CD4-positive, alpha-beta T cell treated with Interleukin-6 for 4 hours (primary cell): Measurements from ENCODE around the gene SAPCD2.
A peak's percentile ranks its signal among the peaks of the same experiment; 100 is the strongest.
"Not testable (repeated sequence)": the region's sequence is repeated elsewhere in the genome, so short reads cannot be mapped to it uniquely, and the experiment has no call there.

Source experiments
- DNase-seq: peaks from one replicate; pipeline ENCODE4 v3.0.0-alpha.2; 2020; ENCODE audit warnings: mixed read lengths

SAPCD2 gene

DNA sequence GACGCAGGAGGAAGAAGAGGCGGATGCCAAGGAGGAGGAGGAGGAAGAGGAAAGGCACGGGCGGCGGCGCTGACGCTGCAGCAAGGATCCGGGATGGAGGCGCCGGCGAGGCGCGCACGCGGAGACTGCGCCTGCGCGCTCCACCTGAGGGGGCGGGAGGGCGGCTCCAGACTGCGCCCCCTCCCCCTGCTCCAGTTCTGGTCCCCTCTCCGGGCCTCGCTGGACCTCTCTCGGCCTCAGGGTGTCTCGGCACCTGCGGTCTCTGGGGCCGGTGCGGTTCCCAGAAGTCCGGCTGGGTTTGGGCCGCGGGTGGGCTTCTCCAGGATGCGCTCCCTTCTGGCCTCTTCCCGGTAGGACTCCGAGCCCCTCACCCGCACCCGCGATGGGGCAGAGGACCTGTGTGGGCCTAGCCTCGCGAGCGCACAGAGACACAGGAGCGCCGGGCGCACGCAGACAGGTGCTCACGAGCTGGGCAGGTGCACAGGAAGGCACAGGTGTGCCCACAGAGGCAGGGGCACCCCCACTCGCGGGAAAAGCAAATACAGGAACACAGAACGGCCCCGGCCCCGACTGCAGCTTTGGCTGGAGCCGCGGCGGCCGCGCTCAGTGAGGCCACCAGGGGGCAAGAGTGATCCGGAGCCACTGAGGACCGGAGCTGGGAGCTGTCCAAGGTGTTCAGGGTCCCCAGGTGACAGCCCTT is 24.1 kb downstream of the SAPCD2 start, which contains the start of gene NPDC1:
TSS of gene NPDC1 (minus strand) at position 90 of the 700 bp plus-strand sequence. CDS start 188 bp downstream, outside the sequence.
- DNase-seq: peak; percentile 84

DNA sequence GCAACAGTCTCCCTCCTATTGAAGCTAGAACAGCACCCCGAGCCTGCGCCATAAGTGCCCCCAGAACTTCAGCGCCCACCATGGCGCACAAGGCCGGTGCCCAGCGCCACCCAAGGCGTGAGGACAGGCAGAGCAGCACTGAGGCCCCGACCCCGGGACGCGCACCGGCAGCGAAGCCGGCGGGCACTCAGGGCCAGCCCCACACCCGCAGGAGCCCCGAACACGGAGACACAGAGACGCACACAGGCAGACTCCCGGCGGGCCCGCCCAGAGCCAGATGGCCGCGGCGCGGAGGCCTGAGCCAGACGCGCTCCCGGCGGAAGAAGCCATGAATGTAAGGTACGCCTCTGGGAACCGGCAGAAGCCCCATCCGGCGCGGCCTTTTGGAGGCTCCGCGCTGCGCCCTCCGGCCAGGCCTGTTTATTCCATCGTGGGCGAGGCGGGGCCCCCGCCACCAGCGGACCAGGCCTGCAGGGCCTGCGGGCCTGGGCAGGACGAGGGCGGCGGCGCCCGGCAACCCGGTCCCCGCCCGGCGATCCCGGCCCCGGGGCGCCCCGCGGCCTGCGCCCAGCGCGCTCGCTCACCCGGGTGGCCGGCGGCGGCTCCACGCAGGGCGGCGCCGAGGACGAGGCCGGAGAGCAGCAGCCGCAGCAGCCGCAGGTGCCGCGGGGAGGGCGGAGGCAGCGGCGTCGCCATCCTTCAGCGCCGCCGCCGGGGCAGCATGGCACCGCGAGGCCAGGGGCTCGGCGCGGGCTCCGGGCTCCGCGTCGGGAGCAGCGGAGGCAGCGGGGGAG is 24.9 kb downstream of the SAPCD2 start:
- DNase-seq: no peak

DNA sequence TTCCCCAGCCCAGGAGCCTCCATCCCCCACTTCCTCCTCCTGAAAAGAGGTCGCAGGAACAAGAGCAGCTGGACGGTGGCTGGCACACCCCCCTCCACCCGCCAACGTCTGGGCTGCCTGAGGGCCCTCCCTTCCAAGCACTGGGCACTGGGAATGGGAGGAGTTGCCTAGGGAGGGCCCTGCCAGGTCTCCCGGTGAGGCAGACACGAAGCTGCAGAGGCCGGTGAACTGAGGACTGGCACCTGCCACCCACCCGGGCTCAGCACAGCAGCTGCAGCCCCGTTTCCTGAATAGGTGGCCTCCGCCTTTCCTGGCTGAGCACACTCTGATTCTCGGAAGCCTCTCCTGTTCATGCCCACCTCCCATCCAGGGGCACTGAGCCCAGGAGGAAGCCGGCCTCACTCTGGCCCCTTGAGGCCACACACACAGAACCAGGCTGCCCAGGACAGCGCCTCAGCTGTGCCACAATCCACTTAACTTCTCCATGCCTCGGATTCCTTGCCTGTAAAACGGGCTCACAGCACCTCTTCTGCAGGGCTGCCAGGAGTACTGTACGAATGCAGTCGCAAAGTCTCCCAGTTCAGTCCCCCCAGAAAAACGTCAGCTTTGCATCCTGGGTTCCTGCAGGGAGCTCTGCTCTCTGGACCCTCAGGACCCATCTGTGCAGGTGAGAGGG is 25.7 kb downstream of the SAPCD2 start:
- no peak for DNase-seq

DNA sequence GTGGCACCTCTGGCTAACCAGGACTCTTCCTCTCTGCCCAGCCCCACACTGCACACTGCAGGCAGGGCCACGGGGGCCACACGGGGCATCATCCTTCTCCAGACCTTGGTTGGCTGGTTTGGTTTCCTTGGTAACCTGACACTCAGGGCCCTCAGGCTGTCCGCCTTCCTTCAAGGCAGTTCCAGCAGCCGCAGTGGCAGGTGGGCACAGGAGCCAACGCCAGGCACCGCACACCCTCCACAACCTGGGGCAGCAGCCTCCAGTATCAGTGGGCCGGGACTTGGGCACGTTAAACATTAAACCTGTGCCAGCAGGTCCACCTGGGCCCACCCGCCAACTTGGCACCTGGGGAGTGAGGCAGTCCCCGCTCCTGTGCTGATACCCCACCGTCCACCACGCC is 26.3 kb downstream of the SAPCD2 start:
- no peak for DNase-seq

DNA sequence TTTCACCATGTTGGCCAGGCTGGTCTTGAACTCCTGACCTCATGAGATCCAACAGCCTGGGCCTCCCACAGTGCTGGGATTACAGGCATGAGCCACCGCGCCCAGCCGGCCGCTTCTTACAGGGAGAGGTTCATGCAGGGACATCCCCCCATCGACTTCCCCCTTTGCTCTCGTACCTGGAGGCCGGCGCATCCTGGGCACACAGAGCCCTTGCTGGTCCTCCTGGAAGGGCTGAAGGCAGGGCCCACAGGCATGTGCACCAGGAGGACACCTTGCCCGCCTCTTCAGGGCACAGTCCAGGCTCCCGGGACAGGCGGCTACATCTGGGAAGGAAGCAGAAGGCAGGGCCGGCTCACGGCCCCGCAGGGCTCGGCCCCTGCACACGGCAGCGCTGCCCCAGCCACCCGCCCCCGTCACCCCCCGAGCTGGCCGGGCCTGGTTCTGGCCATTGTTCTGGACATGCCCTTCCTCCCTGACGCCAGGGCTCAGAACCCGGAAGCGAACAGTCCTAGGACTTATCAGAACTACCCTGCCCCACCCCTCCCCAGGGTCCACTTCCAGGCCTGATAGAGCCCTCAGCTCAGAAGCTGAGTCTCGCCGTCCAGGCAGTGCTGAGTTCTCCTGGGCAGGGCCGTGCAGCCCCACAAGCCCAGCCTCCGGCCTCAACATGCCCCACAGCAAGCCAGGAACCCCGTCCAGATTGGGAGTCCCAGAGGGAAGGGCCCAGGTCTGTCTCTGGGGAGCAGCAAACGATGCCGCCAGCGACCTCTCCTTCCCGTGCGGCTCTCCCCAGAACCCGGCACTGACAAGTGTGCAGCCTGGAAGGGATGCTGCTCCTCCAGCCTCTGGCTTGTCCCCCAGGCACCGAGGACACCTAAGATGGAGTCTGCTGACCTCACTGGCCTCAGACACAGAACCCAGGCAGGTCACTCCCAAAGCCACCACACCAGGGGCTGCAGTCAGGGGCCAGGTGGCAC is 27.3 kb downstream of the SAPCD2 start:
- no peak for DNase-seq

DNA sequence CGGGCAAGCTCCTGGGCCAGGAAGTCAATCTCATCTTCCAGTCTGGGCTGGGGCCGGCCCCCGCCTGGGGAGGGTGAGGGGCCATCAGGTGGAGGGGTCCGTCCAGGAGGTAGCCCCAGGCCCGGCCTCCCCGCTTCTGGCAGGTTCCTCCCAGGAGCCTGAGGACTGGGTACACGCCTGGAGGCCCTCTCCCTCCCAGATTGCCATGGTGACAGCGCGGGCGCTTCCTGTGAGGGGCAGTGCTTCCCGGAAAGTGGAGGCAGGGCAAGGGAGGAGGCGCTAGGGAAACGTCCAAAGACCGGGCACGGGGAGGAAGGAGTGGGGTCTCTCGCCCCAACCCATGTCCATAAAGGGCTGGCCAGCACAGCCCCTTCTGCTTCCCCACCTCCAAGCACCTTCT is 29.2 kb downstream of the SAPCD2 start:
- DNase-seq: no peak

DNA sequence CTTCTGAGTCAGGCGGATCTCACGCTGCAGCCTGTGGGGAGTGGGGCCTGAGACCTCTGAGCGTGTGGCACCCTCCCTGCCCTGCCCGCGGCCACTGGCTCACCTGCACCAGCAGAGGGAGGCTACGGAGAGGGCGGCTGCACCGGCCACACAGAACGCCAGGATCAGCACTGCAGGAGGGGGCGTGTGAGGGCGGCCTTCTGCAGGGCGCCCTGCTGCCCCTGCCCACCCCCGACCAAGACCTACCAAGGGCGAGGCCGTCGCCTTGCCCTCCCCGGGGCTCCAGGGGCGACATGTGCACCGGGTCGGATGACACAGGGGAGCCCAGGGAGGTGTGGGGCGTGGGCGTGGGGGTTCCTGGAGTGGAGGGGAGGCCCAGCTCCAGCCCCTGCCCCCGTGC is 29.8 kb downstream of the SAPCD2 start:
- no peak for DNase-seq

DNA sequence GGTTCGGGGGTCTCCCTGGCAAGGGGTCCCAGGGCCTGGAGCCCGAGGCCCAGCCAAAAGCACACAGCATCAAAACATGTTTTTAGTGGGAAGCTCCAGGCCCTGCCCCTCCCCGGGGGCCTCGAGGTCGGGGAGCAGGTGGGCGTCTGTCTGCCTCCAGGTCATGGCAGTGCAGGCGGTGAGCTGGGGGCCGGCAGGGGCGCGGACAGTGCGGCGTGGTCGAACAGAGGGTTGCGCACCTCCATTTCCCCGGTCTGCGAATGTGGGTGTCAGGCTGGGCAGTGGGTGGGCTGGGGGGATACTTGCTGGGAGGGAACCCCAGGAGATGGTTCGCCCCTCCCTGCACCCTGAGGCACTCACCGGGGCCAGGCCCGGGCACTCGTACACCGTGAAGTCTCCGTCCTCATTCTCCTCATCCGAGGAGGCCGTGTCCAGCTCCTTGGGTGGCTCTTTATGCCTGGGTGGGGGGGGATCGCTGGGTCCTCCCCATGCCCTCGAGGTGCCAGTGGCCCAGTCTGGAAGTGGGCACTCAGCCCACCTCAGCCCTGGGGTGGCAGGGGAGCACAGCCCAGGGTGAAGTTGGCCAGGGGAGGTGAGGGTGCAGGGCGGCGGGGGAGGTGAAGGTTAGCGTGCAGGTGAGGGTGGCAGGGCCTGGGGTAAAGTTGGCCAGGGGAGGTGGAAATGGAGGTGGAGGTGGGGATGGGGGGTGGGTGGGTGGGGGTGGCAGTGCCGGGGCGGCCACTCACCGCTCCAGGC is 30.6 kb downstream of the SAPCD2 start:
- no peak for DNase-seq

DNA sequence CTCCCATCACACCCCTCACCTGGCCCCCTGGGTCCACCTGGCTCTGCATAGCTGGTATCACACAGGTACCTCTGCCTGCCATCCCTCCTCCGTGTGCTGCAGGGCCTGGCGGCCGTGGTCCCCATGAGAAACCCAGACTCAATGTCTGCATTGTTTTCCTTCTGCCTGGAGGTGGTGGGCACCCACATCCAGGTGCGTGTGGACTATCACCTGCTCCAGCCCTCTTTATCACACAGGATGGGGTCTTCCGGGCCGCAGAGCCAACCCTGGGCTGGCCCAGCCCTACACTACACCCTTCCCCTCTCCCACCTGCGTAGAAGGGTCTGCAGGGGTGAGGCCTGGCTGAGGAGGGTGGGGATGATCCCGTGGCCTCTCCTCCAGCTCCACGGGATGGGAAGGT is 31.4 kb downstream of the SAPCD2 start:
- no peak for DNase-seq

DNA sequence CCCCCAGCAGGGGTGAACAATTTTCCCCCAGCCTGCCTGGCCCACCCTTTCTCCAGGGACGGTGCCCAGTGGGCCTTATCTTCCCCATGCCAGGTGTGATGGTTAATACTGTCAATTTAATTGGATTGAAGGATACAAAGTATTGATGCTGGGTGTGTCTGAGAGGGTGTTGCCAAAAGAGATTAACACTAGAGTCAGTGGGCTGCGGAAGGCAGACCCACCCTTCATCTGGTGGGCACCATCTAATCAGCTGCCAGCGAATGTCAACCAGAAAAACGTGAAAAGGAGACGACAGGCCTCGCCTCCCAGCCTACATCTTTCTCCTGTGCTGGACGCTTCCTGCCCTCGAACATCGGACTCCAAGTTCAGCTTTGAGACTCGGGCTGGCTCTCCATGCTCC is 32.9 kb downstream of the SAPCD2 start:
- no peak for DNase-seq

DNA sequence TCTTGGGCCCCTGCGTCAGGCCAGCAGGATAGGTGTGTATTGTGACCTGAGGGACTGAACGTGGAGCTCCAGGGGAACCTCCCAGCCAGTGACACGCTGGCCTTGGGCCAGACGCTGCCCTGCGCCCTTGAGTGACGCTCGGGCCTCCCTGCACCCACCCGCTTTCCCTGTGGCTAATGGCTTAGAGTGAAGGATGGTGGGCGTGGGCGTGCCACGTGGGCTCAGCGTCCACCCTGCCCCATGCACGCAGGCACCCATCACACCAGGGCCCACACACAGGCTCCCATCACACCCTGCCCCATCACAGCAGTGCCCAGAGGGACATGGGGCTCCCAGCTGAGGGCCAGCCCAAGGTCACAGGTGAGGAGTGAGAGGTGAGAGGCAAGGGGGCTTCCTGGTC is 33.3 kb downstream of the SAPCD2 start:
- DNase-seq: no peak

DNA sequence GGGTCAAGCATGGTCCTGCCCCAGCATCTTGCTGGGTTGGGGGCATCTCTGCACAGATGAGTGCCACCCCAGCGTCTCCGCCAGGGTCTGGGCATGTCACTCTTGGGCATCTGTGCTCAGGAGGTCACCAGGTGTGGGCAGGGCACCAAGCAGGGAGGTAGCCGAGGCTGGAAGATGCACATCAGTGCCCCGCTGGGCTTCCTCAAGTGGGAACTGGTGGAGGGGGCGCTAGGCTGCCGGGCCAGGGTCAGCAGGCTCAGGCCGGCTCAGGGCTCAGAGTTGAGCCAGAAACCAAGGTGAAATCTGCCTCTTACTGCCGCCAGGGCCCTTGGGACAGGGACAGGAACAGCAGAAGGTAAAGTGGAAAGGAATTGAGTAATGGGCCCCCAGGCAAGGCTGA is 34.4 kb downstream of the SAPCD2 start:
- no peak for DNase-seq

DNA sequence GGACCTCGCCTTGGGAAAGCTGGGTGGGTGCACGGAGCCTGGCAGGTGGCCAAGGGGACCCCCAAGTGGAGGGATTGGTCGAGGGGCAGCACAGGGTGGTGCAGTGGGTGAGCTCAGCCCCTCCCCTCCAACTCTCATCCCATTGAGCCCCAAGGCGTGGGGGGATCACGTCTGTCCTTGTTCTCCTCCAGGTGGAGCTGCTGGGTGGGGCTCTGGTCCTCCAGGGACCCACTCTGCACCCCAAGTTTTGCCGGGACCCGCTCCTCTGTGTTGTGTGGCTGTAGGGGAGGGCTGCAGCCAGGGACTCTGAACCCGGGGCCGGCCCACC is 34.9 kb downstream of the SAPCD2 start:
- no peak for DNase-seq

DNA sequence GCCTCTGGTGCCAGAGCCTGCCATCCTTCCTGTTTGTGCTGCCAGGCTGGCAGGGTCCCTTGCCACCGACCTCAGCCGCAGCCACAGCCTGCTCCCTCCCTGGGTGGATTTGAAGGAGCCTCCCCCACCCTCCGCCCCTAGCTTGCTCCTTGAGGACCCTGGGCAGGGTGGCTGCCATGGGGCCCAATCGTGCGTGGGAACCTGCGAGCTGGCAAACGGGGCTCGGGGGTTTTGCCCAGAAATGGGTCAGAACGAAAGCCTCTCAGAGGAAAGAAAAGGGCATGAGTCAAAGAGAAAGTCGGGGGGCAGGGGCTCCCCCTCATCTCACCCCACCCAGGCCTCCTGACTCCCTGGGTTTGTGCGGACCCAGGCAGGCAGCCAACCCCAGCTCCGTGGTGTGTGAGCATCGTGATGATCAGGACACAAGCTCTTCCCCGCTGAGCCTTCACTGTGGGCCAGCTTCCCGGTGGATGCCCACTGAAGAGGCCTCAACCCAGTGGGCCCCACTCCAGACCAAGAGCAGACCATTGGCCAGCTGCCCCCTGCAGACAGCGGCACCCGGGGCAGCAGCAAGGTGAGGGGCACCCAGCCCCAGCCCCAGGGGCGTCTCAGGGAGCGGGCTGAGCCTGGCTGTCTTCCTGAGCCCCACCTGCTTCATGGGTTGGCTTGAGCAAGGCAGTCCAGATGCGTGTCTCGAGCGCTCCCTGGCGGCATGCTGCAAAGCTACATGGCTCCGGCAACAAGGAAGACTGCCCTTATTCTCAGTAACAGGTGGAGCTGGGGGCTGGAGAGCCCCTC is 35.4 kb downstream of the SAPCD2 start:
- DNase-seq: peak; percentile 92

DNA sequence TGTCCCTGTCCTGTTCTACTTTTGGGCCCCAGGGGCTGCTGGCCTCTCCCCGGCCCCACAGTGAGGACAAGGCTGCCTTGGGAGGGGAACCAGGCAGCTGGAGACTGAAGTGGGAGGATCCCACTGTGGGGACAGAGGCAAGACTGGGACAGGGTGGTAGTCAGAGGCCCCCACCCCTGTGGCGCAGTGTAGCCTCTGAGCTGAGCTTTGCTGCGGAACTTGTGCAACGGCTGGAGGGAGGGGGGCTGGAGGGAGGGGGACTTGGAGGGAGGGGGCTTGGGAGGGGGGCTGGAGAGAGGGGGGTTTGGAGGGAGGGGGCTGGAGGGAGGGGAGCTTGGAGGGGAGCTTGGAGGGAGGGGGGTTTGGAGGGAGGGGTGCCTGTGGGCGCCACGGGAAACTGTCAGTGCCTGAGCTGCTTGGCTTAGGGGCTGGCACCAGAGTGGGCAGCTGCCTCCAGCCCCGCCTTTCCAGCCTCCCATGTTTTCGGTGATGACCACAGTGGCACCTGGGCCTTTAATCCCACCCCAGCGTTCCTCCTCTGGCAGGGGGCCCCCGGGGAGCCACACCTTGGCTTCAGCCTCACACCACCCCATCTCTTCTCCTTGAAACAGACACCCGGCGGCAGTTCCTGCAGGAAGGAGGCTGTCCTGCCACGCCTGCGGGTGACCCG is 36.2 kb downstream of the SAPCD2 start:
- DNase-seq: no peak

DNA sequence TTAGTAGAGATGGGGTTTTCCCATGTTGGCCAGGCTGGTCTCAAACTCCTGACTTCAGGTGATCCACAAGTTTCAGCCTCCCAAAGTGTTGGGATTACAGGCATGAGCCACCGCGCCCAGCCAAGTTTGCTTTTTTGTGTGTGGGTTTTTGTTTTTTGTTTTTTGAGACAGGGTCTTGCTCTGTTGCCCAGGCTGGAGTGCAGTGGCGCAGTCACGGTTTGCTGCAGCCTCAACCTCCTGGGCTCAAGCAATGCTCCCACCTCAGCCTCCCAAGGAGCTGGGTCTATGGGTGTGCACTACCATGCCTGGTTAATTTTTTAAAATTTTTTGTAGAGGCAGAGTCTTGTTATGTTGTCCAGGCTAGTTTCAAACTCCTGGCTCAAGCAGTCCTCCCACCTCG is 36.9 kb downstream of the SAPCD2 start:
- DNase-seq: not testable (repeated sequence)

DNA sequence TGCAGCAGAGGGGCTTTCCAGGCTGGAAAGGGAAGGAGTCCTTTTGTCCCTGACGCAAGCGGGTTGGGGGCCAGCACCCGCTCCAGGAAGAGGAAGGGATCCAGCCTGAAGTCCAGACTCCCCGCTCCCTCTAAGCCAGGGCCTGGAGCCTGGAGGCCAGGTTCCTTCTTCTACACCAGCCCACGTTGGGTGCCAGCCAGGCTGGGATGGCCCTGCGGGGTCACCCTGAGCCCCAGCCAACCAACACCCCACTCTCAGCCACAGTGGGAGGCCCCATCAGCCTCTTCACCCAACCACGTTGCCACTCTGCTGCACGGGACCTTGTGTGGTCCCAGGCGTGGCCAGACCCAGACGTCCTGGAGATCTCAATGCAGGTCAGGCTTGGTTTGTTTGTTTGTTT is 37.5 kb downstream of the SAPCD2 start:
- DNase-seq: peak; percentile 27

DNA sequence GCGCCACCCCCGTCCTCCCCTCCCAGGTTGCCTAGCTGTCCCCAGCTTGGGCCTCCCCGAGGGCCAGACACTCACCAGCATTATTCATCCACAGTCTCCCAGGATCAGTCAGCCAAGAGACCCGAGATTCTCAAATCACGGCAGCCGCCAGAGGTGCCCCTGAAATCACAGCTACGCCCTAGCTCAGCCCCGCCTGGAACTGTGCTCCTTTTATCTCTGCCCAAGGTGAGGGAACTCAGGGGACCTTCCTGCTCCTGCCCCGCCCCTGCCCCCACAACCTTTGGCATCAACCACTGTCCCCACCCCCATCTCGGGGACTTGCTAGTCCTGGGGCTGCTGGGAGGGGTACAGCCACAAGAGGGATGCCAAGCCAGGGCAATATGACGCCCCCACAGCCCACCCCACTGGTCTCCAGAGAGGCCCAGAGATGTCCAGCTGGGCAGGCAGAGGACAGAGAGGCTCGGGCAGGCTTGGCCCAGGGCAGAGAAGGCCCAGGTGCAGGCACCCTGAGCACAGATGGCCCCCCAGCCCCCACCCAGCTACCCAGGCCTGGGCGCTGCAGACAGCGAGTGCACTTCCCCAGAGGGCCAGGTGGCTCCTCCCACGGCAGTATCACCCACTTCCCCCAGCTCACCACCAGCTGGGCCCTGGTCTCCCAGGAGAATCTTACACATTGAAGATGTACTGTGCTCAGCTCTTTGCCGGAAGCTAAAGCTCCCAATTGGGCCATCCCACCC is 38.3 kb downstream of the SAPCD2 start, which contains the start of gene FUT7:
TSS of gene FUT7 (minus strand) at position 185 of the 737 bp plus-strand sequence. CDS start at position 88, 97 bp downstream.
- DNase-seq: peak; percentile 49
